ENCODE results near the gene SETD7. TPM values are rescaled to one million over a fixed set of nuclear protein-coding genes. Genes with fewer than 3 reads are reported as not detected.

Gene SETD7
- total RNA-seq, 4 donors from 2014 or later = 84.2 to 118 (median 99.4) TPM

DNA sequence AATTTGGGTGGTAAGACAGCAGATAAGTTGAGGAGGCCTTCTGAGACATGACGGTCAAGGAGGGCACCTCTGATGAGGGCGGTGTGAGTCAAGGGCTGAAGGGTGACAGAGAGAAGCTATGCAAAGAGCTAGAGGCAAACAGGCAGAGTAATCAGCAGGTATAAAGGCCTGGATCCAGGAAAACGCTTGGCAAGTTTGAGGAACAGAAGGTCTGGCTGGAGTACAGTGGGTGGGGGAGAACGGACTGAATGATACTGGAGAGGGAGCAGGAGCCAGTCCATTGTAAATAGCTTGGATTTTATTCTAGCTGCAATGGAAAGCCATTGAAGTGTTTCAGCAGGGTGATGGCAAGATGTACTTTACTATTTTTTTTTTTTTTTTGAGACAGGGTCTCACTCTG, 62.8 kb downstream of the SETD7 start:
- TF ChIP-seq, protein P1, sequence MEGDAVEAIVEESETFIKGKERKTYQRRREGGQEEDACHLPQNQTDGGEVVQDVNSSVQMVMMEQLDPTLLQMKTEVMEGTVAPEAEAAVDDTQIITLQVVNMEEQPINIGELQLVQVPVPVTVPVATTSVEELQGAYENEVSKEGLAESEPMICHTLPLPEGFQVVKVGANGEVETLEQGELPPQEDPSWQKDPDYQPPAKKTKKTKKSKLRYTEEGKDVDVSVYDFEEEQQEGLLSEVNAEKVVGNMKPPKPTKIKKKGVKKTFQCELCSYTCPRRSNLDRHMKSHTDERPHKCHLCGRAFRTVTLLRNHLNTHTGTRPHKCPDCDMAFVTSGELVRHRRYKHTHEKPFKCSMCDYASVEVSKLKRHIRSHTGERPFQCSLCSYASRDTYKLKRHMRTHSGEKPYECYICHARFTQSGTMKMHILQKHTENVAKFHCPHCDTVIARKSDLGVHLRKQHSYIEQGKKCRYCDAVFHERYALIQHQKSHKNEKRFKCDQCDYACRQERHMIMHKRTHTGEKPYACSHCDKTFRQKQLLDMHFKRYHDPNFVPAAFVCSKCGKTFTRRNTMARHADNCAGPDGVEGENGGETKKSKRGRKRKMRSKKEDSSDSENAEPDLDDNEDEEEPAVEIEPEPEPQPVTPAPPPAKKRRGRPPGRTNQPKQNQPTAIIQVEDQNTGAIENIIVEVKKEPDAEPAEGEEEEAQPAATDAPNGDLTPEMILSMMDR (IDR thresholded peaks at IDR 0.05; ENCODE audit: low read depth) = no peak

DNA sequence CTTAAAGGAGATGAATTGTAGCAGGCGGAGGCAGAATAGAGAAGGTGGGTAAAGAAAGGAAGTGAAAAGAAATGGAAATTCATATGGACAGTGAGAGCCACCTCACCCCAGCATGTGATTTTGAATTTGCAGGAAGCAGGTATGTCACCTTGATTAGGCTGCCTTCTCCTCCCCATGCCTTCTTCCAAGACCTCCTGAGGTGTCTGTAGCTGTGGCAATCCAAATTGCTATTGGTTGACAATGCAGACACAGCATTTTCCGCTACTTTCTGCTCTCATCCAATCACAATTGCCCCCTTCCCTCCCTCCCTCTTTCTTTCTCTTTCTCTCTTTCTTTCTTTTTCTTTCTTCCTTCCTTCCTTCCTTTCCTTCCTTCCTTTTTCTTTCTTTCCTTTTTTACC, 63.6 kb downstream of the SETD7 start:
- TF ChIP-seq, protein P1 (IDR thresholded peaks at IDR 0.05; ENCODE audit: low read depth) = no peak

DNA sequence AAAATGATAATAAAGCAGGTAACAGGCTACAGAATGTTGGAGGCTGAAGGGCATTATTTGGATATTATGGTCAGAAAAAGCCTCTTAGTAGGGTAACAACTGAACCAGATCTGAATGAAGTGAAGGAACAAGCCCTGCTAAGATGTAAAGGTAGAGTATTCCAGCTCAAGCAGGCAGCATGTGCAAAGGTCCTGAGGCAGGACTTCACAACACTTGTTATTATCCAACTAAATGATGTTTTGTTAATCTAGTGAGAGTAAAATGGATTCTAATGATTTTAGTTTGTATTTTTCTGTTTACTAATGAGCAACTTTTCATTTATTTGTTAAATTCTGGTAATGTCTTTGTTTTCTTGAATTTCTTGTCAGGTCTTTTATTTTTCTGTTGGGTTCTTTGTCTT, 66.4 kb downstream of the SETD7 start:
- TF ChIP-seq, protein P1 (IDR thresholded peaks at IDR 0.05; ENCODE audit: low read depth) = no peak

DNA sequence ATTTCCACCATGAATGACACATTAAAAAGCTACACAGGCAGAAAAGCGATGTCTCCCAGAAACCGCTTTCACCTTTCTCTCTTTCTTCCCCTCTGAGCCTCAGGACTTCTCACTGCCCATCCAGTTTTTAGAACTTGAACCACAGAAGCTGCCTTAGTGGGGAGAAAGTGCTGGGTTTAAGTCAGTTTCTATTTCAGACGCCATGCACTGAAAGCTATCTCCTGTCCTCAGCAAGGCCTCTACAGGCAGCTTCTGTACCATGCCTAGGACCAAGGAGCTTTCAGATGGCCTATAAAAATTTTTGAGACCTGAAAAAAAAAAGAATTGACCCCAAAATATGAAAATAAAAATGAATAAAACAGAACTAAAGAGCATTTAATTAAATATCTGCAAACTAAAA, 67.6 kb downstream of the SETD7 start:
- TF ChIP-seq, protein P1 (IDR thresholded peaks at IDR 0.05; ENCODE audit: low read depth) = no peak

DNA sequence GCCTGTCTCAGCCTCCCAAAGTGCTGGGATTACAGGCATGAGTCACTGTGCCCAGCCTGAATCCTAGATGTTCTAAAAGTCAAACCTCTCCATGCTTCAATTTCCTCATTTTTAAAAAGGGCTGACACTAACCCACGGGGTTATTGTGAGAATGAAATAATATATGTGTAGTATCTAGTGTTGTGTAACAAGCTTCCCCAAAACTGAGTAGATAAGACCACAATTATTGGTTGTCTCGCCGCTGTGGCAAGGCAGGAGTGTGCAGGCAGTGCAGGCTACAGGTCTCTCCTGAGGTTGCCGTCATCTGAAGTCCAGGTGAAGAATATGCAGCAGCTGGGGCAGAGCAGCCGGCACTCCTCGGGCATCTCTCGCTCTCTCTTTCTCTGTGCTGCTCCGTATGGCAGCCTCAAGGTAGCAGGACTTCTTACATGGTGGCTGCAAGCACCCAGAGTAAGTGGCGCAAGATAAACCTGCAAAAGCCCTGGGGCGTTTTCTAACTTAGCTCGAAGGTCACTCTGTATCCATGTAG, 71.2 kb downstream of the SETD7 start:
- TF ChIP-seq, protein P1 (IDR thresholded peaks at IDR 0.05; ENCODE audit: low read depth) = no peak

DNA sequence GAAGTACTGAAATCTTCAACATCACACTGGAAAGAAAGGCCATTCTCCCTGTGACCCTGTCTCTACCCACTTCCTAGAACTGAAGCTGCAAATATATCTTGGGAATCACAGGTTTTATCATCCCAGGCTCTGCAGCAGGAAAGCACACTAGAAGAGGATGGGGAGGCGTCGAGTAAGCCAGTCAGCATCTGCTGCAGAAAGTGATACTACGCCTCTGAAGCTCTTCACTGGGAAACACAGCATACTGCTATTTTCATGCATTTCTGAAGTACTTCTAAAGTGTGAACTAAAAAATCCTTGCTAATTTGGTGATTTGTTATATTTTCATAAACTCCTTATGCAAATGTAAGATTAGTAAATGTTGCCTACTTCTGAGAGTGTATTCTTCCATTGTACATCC, 73.0 kb downstream of the SETD7 start:
- TF ChIP-seq, protein P1 (IDR thresholded peaks at IDR 0.05; ENCODE audit: low read depth) = no peak

DNA sequence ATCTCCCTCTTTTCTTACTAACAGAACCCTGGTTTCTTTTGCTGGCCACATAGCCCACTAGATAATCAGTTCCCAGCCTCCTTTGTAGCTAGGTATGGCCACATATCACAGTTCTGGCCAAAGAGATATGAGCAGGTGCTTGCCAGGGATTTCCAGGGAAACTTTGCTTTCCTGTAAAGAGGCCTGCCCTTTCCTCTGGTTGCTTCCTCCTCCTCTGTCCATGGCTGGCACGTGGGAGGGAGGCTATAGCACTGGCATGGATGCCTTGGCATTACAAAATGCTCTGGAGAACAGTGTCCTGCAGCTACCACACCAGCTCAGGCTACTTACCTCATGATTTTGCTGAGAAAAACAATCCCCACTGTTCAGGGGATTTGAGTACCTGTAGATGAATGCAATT, 74.6 kb downstream of the SETD7 start:
- TF ChIP-seq, protein P1 (IDR thresholded peaks at IDR 0.05; ENCODE audit: low read depth) = no peak

Measured in subcutaneous adipose tissue (tissue), 4 donors.